A549 treated with AZD2906 at 1 μM for 4 hours (cell line): ENCODE data around the gene GALNT8. TPM values are rescaled to one million over a fixed set of nuclear protein-coding genes. Genes with fewer than 3 reads are reported as not detected.

Source experiments
- total RNA-seq: library from RNA; stranded (reverse); fragments of 200-300 nt; extraction: Qiagen RNA extraction; gene quantifications from 5 replicates; pipeline ENCODE4 v1.2.3, GENCODE V29; 2022

Gene GALNT8
- not detected in 5 replicates for total RNA-seq

GRCh38 chr12:4719821-4720636 lies at the start of gene GALNT8:
GALNT8 (plus strand) TSS chr12:4720400; CDS start chr12:4720678, 278 bp downstream.

Other genes with a start within 250 kb of the GALNT8 start
- gene RAD51AP1, start 181.5 kb upstream of the GALNT8 start, total RNA-seq = 14.5 to 28.5 TPM (median 16.8 TPM) in 5 replicates
- 43.4 to 49.2 TPM (median 46.4 TPM) in 5 replicates for gene DYRK4, start 158.2 kb upstream of the GALNT8 start, total RNA-seq
- gene AKAP3, start 71.3 kb upstream of the GALNT8 start, total RNA-seq = 0.06 to 0.19 TPM (median 0.11 TPM) in 5 replicates
- gene NDUFA9, start 71.3 kb upstream of the GALNT8 start, total RNA-seq = 101 to 121 TPM (median 110 TPM) in 5 replicates
- gene KCNA1, start 189.5 kb downstream of the GALNT8 start, total RNA-seq = not detected in 5 replicates